ENCODE measurements around the gene CHRNE.
A peak's percentile ranks its signal among the peaks of the same experiment; 100 is the strongest.

The CHRNE gene

GRCh38 chr17:4901648-4902344 lies 1.1 kb downstream of the CHRNE start:
- H3K4me3 ChIP-seq (ENCODE audit: low read length), result no peak overlapping the region
- TF ChIP-seq ZNF274 (IDR thresholded peaks at IDR 0.05; ENCODE audit: low read depth, low read length), result no peak

GRCh38 chr17:4901108-4901647 lies 1.7 kb downstream of the CHRNE start:
- TF ChIP-seq ZNF274 (IDR thresholded peaks at IDR 0.05; ENCODE audit: low read depth, low read length), result no peak
- H3K4me3 ChIP-seq (ENCODE audit: low read length), result no peak overlapping the region; the same call in 1 of the 2 replicates

GRCh38 chr17:4900231-4901107 lies 2.4 kb downstream of the CHRNE start:
- TF ChIP-seq ZNF274 (IDR thresholded peaks at IDR 0.05; ENCODE audit: low read depth, low read length), result no peak
- H3K4me3 ChIP-seq (ENCODE audit: low read length), result peak overlapping the region; percentile 13; the same call in 1 of the 2 replicates

- TF ChIP-seq ZNF274 (IDR thresholded peaks at IDR 0.05; ENCODE audit: low read depth, low read length), result no peak
- peak within 1 kb of the TSS; percentile 37; the same call in 1 of the 2 replicates for H3K4me3 ChIP-seq (ENCODE audit: low read length)
These were observed 3.3 kb downstream of the CHRNE start, which contains the start of gene C17orf107 for GRCh38 chr17:4899341-4900230. Gene C17orf107, plus strand, starts transcription at chr17:4899536. Its CDS starts 227 bp downstream, at chr17:4899763.

GRCh38 chr17:4898927-4899326 lies 4.0 kb downstream of the CHRNE start:
- TF ChIP-seq ZNF274 (IDR thresholded peaks at IDR 0.05; ENCODE audit: low read depth, low read length), result no peak
- H3K4me3 ChIP-seq (ENCODE audit: low read length), result no peak overlapping the region; the same call in 1 of the 2 replicates

GRCh38 chr17:4898351-4898750 lies 4.5 kb downstream of the CHRNE start:
- H3K4me3 ChIP-seq (ENCODE audit: low read length), result no peak overlapping the region
- no peak for TF ChIP-seq ZNF274 (IDR thresholded peaks at IDR 0.05; ENCODE audit: low read depth, low read length)

GRCh38 chr17:4897785-4898184 lies 5.1 kb downstream of the CHRNE start:
- TF ChIP-seq ZNF274 (IDR thresholded peaks at IDR 0.05; ENCODE audit: low read depth, low read length), result no peak

GRCh38 chr17:4897198-4897687 lies 5.7 kb downstream of the CHRNE start:
- H3K4me3 ChIP-seq (ENCODE audit: low read length), result no peak overlapping the region
- TF ChIP-seq ZNF274 (IDR thresholded peaks at IDR 0.05; ENCODE audit: low read depth, low read length), result no peak

More at GRCh38 chr17:4897785-4898184, 5.1 kb downstream of the CHRNE start:
- no peak overlapping the region for H3K4me3 ChIP-seq (ENCODE audit: low read length)

- no peak overlapping the region for H3K4me3 ChIP-seq (ENCODE audit: low read length)
These were observed 6.3 kb downstream of the CHRNE start for GRCh38 chr17:4896332-4897197.

GRCh38 chr17:4895657-4896331 lies 7.1 kb downstream of the CHRNE start:
- no peak for TF ChIP-seq ZNF274 (IDR thresholded peaks at IDR 0.05; ENCODE audit: low read depth, low read length)
- no peak overlapping the region for H3K4me3 ChIP-seq (ENCODE audit: low read length)

More at GRCh38 chr17:4896332-4897197, 6.3 kb downstream of the CHRNE start:
- no peak for TF ChIP-seq ZNF274 (IDR thresholded peaks at IDR 0.05; ENCODE audit: low read depth, low read length)

- no peak overlapping the region for H3K4me3 ChIP-seq (ENCODE audit: low read length)
- TF ChIP-seq ZNF274 (IDR thresholded peaks at IDR 0.05; ENCODE audit: low read depth, low read length), result no peak
These were observed 7.8 kb downstream of the CHRNE start for GRCh38 chr17:4895121-4895520.
